Gastrocnemius medialis (tissue), 4 donors: ENCODE measurements around the gene COL23A1.

Experiments
- POLR2A ChIP-seq, 2 donors: fragments of 450-650 bp; IDR thresholded peaks; one replicate each; pipeline ENCODE4 v1.6.1; 2017; ENCODE audit warnings: antibody characterized with exemption in 2 of 2, mild to moderate bottlenecking in 2 of 2, moderate library complexity in 2 of 2
- TF ChIP-seq, protein P1 (sequence below), 5 experiments: fragments of 450-650 bp in 3 of 5; fragments of 200-600 bp in 2 of 5; sonication (generic) in 2 of 5; IDR thresholded peaks in 4 of 5; conservative IDR thresholded peaks in 1 of 5; 1 replicate in 4 of 5; 2 replicates in 1 of 5; pipeline ENCODE4 v1.5.1; 2016 to 2019; ENCODE audit warnings: antibody characterized with exemption in 5 of 5, mild to moderate bottlenecking in 3 of 5, moderate library complexity in 3 of 5

- no peak for TF ChIP-seq POLR2A (IDR thresholded peaks at IDR 0.05)
- TF ChIP-seq, protein P1, sequence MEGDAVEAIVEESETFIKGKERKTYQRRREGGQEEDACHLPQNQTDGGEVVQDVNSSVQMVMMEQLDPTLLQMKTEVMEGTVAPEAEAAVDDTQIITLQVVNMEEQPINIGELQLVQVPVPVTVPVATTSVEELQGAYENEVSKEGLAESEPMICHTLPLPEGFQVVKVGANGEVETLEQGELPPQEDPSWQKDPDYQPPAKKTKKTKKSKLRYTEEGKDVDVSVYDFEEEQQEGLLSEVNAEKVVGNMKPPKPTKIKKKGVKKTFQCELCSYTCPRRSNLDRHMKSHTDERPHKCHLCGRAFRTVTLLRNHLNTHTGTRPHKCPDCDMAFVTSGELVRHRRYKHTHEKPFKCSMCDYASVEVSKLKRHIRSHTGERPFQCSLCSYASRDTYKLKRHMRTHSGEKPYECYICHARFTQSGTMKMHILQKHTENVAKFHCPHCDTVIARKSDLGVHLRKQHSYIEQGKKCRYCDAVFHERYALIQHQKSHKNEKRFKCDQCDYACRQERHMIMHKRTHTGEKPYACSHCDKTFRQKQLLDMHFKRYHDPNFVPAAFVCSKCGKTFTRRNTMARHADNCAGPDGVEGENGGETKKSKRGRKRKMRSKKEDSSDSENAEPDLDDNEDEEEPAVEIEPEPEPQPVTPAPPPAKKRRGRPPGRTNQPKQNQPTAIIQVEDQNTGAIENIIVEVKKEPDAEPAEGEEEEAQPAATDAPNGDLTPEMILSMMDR (IDR thresholded peaks at IDR 0.05 in 4 of 5, conservative IDR thresholded peaks at IDR 0.05 in 1 of 5), result no peak
Observed at GRCh38 chr5:178458140-178458539, 132.1 kb downstream of the COL23A1 start.
